ENCODE results near the gene PANK4.
"Not testable (repeated sequence)": the region's sequence is repeated elsewhere in the genome, so short reads cannot be mapped to it uniquely, and the experiment has no call there.

PANK4 gene

DNA sequence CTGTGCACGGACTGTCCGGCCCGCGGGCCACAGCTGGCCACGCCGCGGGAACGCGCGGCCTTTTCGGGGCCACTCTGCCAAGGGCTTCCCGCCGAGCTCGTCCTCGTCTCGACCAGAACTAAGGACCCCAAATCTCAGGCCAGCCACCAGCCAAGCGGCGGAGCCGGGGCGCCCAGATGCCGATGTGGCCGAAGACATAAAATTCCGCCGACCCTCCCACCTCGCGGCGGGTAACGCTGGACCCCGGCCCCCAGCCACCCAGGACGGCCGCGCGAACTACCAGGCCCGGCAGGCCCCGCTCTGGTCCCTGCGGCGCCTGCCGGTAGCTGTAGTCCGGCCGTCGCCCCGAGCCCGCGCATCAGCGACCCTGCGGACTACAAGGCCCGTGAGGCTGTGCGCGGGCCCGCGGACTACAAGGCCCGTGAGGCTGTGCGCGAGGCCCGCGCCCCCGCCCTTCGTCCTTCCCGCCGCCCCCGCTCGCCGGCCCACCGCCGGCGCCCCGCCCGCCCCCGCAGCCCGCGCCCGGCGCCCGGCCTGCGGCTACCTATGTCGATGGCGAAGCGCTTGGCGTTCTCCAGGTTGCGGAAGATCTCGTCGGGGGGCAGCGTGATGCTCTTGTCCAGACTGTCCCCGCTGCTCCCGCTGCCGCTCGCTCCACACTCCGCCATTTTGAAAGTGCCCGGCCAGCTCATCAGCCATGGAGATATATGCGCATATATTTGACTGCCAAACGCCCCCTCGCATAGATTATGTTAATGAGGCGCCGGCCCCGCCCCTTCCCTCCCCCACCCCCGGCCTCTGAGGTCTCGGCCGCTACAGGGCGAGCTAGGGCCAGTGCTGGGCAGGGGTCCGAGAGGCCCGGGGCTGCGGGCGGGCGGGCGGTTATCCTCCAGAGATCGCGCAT lies at the start of gene PANK4:
Gene PANK4, minus strand, starts transcription at position 677 of the 904 bp plus-strand sequence. Its CDS starts 9 bp downstream, at position 668.
- peak; percentile 93 for DNase-seq

DNA sequence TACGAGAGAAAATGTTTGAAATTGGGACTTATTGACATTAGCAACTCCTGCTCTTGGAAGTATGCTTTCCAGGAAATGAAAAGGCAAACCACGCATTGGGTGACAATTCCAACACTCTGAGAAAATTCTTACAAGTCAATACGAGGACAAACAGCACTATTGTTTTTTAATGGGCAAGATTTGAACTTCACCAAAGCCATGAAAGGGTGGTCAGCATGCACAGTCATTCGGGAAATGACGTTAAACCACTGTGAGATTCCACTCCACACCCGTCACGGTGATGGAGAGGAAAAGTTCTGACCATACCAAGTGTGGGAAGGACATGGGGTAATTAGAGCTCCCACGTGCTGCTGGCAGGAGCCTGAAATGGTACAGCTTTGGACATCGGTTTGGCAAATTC lies 48.0 kb upstream of the PANK4 start:
- DNase-seq = no peak

DNA sequence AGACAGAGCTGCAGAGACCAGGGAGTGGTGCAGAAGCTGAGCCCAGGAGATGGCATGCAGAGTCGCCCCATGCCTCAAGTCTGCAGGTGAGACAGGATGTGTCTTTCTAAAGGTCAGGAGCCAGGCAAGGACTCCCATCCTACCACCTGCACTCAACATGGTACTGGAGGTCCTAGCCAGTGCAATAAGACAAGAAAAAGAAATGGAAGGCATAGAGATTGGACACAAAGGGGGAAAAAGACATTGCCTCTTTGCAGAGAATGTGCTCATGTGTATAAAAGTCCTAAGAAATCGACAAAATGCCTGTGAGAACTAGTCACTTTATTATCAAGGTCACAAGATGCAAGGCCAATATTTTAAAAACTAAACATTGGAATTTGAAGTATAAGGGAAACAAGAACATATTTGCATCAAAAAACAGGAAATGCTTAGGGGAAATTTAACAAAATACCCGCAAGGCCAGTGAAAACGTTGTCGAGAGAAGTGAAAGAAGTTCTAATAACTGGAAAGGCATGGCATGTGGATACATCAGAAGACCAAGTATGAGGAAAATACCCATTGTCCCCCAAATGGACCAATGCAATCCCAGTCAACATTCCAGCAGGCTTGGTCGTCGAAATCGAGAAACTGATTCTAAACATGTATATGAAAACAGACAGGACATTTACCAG lies 47.0 kb upstream of the PANK4 start:
- DNase-seq = no peak

DNA sequence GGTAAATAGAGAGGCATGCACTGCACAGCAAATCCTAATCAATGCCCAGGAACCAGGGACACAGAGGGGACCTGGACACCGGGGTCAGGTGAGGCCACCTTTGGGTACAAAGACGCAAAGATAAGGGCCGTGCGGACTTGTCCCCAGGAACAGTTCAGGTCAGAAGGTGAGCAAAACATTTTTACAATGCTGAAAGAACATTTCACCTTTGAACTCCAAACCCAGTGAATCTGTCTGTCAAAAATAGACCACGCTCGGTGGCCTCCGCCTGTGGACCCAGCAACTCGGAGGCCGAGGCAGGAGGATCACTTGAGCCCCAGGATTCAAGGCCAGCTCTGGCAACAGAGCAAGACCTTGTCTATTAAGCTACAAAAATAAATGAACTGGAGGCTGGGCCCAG lies 45.0 kb upstream of the PANK4 start:
- no peak for DNase-seq

DNA sequence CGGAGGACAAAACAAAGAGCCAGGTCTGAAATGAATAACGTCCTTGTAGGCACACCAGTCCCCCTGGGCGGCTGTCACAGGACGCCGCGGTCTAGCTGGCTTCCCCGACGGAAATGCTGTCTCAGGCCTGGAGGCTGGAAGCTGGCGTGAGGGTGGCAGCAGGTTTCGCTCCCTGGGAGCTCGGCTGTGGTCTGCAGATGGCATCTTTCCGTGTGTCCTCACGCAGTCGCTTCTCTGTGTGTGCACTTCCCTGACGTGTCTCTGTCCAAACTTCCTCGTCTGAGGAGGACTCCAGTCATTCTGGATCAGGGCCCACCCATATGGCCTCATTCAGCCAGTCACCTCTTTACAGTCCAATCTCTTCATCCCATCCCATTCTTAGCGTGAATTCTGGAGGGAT lies 43.9 kb upstream of the PANK4 start:
- DNase-seq = no peak

DNA sequence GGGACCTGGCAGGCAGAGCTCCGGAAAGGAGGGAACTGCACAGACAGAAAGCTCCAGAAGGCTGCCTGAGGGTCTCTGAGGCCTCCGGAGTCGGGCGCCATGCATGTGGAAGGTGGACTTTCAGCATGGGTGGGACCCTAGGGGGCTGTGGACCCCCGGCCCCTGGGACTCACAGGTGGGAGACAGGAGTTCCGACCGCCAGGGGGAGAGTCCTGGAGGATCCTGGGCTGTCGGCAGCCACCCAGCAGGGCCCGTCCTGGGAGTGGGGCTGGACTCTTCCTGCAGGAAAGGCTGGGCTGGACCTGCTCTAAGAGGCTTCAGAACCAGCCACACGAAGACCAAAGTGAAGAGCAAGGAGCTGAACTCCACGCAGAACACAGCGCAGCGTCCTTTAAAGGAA lies 43.3 kb upstream of the PANK4 start:
- not testable (repeated sequence) for DNase-seq

DNA sequence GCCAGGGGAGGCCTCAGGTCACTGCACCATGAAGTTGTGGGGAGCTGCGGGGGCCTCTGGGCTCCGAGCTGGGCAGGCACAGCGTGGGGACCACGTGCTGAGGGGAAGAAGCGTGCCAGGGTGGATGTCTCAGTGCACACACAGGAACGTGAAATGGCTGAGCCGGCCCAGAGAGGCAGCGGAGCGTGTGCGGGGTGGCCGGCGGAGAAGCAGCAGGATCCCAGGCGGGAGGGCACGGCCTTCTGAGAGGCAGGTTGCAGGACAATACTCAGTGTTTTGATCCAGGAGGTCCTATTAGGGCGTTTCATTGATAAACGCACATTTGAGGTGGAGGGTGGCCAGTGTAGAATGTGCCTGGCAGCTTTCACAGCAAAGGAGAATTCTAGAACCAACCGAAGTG lies 42.7 kb upstream of the PANK4 start:
- DNase-seq = no peak

DNA sequence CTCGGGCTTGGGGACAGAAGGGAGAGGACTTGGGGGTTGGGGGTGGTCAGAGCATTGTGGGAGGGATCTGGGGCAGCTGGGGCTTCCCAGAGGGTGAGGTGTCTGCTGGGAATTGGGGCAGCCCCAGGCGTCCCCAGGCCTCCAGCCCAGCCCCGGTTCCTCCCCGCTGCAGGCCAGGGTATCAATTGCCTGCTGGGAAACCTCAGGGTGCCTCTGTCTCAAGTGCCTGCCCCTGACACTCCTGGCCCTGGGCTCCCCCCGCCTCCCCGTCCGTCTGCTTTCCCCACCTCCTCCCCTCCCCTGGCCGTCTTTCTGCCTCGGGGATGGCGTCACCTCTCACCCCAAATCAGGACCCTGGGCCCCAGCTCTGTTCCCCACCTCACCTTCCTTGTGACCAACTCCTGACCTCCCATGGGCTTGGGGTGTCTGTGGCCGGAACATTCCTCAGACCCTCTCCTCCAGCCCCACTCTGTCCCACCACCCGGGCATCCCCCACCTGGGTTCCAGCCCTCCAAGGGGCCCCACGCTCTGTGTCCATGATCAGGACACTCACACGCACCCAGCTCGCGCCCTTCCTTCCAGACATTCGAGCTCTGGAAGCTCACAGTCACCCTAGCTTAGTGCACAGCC lies 41.9 kb upstream of the PANK4 start:
- not testable (repeated sequence) for DNase-seq

DNA sequence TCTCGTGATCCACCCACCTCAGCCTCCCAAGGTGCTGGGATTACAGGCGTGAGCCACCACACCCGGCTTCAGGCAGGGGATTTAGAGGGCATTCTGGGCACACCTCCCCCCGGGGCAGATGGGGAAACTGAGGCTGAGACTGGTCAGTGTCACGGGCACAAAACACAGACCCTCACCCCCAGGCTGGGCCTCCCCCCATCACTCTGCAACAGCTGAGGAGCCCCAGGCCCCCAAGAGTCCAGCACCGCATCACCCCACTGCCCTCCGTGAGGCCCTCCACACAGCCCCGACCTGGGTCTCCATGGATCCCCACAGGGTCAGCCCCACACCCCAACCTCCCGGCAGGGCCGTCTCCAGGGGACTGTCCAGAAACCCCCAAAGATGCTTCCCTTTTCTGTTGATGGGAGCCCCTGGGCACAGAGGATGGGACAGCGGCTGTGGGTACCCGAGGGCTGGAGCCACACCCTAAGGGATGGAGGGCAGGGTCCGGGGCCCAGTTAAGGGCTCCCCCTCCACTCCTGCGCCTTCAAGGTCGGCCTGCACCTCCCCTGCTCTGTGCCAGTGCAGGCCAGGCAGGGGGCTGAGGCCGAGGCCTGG lies 40.8 kb upstream of the PANK4 start:
- DNase-seq = no peak

DNA sequence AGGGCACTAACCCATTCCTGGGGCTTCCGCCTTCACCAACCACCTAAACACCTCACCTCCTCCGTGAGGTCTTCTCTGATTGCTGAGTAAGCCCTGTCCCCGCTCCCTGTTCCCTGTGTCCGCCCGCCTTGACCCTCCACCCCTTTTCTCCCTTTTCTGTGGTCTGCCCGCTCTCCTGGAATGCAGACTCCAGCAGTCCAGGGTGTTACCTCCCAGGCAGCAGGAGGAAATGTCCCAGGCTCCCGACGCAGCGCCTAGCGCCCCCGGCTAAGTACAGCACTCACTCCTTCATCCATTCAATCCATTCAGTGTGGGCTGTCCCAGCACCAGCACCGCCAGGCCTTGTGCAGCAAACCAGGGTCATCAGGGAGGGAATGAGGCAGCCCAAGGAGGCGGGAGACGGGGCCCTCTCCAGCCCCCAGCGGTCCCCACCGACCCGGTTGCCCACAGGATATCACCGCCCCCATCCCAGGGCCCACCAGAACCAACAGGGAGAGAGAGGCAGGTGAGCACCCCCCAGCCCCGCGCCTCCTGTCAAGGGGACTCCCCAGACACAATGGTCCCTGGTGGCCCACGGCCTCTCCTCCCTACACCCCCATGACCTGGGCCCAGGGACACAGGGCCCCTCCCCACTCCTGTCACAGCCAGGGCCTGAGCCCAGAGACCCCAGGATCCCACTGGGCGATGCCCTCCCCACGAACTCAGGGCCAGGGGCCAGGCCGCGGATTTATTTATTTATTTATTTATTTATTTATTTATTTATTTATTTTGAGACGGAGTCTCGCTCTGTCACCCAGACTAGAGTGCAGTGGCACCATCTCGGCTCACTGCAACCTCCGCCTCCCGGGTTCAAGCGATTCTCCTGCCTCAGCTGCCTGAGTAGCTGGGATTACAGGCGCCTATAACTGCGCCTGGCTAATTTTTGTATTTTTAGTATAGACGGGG lies 40.0 kb upstream of the PANK4 start:
- no peak for DNase-seq

DNA sequence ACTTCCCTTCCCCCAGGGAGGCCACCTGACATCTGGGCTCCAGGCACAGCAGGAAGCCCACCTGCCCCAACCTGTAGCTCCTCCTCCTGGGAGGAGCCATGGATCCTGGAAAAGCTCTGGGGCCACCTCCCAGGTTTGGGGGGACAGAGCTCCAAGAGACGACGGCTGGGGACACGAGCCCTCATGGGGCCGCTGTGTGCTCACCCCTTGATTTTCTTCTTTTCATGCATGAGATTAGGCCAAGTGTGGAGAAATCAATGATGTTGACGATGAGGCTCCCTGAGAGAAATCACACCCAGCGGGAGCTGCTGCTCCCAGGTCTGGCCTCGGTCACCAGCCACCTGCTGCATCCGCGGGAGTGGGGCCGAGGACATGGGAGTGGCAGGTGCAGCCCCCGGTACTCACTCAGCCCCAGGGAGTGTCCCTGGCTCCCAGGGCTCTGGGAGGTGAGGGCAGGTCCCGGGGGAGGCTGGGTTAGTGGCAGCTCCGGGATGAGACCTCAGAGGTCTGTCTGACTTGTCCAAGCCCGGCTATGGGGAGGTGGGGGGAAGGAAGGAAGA lies 38.5 kb upstream of the PANK4 start:
- DNase-seq = no peak

DNA sequence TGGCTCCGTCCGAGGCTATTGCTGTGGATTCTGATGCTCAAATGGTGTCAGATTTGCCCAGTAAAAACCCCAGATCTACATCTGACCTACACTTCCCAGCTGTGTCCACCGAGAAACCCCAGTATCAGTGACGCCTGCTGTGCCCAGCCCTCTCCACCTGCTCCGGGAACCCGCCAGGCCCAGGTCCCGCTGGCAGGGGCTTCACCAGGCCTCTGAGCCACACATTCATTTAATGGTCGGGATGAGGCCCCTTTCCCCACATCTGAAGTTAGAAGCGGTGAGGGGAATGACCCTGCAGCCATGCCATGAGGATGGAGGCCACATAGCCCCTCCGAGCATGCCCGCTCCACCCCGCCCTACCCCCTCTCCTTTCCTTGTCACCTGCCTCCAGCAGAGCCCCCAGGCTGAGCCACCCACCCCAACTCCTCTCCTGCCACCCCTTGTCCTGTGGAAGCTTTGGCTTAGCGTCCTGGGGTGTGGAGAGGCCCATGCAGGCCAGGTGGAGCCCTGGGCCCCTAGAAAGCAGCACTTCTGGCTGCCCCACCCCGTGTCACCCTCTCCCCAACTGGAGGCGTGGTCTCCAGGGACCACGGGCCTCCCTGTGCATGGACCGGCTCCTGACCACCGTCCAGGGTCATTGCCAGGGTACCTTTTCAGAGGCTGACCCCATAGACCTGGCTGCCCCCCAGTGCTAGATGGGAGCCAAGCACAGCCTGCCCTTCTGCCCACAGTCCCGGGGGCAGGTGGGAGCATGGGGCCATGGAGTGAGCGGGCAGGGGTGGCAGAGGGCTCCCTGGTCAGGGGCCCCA lies 37.8 kb upstream of the PANK4 start:
- DNase-seq = no peak

DNA sequence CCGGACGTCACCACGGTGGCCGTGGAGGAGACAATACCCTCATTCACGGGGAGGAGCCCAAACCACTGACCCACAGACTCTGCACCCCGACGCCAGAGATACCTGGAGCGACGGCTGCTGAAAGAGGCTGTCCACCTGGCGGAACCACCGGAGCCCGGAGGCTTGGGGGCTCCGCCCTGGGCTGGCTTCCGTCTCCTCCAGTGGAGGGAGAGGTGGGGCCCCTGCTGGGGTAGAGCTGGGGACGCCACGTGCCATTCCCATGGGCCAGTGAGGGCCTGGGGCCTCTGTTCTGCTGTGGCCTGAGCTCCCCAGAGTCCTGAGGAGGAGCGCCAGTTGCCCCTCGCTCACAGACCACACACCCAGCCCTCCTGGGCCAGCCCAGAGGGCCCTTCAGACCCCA lies 36.8 kb upstream of the PANK4 start:
- DNase-seq = no peak

DNA sequence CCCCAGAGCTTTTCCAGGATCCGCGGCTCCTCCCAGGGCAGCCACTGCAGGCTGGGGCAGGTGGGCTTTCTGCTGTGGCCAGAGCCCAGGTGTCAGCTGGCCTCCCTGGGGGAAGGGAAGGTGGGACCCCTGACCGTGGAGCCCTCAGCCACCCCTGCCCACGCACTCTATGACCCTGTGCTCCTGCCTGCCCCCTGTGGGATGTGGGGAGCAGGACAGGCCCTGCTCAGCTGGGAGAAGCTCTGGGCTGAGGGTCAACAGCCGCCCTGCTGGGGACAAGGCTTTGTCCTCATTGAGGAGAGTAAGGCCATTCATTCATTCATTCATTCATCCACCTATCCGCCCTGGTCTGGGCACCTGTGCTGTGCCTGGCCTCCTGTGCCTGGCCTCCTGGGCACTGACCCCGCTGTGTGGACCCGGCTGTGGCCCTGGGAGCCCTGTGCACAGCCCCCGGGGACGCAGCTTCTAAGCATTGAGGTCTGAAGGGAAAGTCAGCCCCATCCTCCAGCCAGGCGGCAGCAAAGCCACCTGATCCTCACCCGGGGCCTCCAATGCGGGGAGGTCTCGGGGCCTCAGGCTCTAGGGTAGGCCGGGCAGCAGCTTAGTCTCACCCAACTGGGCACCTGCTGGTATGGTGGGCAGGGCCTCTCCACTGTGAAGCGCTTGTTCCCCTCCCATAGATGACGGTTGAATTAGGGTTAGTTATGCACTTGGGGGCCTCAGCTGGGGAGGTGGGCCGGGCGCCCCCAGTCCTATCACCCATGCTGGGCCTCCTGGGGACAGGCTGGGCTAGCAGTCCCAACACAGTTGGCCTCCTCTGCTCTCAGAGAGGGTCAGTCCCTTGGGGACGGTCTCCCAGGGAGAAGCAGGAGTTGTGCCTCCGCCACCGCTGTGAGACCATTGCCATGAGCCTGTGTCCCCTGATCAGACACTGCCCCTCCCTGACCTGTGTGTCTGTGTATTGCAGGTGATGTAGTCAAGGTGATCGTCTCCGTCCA lies 35.8 kb upstream of the PANK4 start:
- peak; percentile 44 for DNase-seq

DNA sequence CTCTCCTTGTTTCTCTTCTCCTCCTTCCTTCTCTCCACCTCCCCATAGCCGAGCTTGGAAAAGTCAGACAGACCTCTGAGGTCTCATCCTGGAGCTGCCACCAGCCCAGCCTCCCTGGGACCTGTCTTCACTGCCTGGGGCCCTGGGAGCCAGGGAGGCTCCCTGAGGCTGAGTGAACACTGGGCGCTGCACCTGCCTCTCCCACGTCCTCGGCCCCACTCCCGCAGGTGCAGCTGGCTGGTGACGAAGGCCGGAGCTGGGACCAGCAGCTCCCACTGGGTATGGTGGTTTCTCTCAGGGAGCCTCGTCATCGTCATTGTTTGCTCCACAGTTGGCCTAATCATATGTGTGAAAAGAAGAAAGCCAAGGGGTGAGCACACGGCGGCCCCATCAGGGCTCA lies 35.0 kb upstream of the PANK4 start:
- DNase-seq = no peak

DNA sequence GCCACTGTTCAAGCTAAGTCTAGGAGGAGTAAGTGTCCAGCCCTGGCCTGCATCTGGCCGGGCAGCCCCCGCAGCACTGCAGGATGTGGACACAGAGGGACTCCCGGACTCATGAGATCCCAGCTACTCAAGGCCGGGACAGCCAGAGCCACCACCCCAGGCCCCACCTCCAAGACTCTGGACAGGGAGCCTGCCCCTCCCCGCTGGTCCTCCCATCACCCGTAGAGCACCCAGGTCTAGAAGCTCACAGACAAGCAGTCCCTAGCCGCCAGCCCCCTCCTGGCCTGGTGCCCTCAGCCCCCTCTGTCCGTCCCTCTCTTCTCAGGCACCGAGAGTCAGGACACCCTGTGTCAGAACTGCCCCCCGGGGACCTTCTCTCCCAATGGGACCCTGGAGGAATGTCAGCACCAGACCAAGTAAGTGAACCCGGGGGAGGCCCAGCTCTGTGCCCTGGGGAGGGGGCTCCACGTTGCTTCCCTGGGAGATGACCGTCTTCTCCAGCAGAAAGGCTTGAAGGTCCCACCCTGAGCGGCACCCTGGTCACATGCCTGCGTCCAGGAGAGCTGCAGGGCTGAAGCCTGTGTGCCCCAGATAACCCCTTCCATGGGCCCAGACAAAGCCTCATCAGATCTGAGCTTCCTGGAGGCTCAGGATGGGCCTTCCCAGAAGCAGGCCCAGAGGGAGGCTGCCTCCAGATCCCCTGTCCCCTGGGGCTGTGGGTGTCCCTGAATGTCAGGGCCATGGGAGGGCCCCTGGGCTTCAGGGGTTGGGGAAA lies 34.1 kb upstream of the PANK4 start:
- DNase-seq = no peak

DNA sequence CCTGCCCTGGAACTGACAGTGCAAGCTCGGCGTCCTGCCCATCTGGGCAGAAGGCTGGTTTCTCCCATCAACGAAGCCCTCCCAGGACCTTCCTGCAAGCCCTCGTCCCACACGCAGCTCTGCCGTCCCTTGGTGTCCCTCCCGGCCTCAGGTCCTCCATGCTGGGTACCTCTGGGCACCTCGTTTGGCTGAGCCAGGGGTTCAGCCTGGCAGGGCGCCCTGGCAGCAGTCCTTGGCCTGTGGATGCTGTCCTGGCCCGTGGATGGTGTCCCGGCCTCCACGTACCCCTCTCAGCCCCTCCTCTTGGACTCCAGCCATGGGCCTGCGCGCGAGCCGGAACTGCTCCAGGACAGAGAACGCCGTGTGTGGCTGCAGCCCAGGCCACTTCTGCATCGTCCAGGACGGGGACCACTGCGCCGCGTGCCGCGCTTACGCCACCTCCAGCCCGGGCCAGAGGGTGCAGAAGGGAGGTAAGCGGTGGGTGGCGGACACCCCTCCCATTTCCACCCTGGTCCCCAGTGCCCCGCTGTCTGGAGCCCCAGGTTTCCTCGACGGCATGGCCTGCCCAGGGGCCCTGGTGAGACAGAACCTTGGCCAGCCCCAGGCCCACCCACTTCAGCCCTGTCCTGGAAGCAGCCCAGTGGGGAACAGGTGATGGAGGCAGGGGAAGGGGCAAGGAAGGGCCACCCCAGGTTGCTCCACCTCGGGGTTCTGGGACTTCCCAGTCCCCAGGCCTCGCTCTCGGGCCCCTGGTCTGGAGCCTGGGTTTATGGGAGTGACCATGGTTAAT lies 33.3 kb upstream of the PANK4 start:
- no peak for DNase-seq

DNA sequence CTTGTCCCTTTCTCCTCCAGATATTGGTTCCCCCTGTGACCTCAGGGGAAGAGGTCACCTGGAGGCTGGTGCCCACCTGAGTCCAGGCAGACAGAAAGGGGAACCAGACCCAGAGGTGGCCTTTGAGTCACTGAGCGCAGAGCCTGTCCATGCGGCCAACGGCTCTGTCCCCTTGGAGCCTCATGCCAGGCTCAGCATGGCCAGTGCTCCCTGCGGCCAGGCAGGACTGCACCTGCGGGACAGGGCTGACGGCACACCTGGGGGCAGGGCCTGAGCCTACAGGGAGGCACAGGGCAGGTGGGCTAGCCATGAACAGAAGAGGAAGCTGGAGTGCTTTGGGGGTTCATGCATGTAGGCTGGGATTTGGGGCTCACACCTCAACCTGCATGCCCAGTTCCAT lies 32.5 kb upstream of the PANK4 start:
- DNase-seq = no peak

Measured in CD4-positive, alpha-beta T cell treated with Interleukin-17A for 4 hours (primary cell).